Measurements from ENCODE around the gene LACRT. TPM values are rescaled to one million over a fixed set of nuclear protein-coding genes. Genes with fewer than 3 reads are reported as not detected.

The LACRT gene
- total and polyA plus RNA-seq, 4 donors, result not detected

DNA sequence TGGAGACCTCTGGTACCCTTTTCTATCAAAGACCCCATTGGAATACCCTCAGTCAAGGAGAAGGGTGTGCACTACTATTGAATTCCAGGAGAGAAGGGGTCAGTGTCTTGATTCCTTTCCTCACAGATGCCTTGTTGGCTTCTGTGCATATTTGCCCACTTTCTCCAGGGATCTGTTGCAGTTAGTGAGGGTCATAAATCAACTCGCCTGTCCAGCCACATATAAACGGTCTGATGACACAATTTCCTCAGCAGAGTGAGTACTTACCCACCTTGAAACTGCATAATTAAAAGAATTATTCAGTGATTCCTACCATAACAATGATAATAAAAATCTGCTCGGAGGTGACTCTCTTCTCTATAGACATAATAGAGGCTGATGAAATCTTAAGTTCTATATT, 27.3 kb upstream of the LACRT start:
- DNase-seq, result no peak
- no peak overlapping the region for H3K27ac ChIP-seq (ENCODE audit: low read depth in 1 of 2, low read length in 2 of 2)
- no peaks in the 10 kb centered on the region for H3K4me1 ChIP-seq (ENCODE audit: control insufficient read depth in 1 of 2, insufficient read depth in 2 of 2, low read length in 2 of 2)
- no peaks in the 10 kb centered on the region for H3K36me3 ChIP-seq (ENCODE audit: control insufficient read depth in 1 of 2, insufficient read depth in 2 of 2, low read length in 1 of 2)
- intact Hi-C loops (cut with DNase I), result no loop called here
- peaks cover 2% of the 10 kb centered on the region for H3K9me3 ChIP-seq (ENCODE audit: control insufficient read depth, low read length)
- 33 to 47% methylated on average over 3 of the region's 3 CpGs for WGBS, 2 donors
- H3K27me3 ChIP-seq (ENCODE audit: control insufficient read depth in 1 of 2, insufficient read depth in 2 of 2, low read length in 1 of 2), result no peaks in the 10 kb centered on the region
- H3K4me3 ChIP-seq (ENCODE audit: low read length in 2 of 2), result no peak overlapping the region
- no peak for ATAC-seq (ENCODE audit: low FRiP score)

DNA sequence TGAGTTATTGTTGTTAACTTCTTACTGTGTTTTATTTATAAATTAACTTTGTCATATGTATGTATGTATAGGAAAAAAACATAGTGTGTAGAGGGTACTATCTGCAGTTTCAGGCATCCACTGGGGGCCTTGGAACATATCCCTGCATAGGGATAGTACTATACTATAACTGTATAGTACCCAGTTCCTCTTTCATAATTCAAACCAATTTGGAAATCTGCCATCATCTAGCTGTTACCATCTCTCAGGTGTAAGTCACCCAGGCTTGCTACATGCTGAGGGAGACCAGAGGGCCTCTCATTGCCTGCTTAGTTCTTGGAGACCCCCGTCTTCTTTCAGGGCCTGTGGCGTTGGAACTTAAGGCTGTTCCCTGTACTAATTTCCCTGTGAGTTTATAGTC, 26.4 kb upstream of the LACRT start:
- DNase-seq (no peak), ATAC-seq (ENCODE audit: low FRiP score) (no peak)
- no peaks in the 10 kb centered on the region for H3K4me1 ChIP-seq (ENCODE audit: control insufficient read depth in 1 of 2, insufficient read depth in 2 of 2, low read length in 2 of 2)
- no peak overlapping the region for H3K4me3 ChIP-seq (ENCODE audit: low read length in 2 of 2)
- no peaks in the 10 kb centered on the region for H3K27me3 ChIP-seq (ENCODE audit: control insufficient read depth in 1 of 2, insufficient read depth in 2 of 2, low read length in 1 of 2)
- H3K9me3 ChIP-seq (ENCODE audit: control insufficient read depth, low read length), result no peaks in the 10 kb centered on the region
- H3K27ac ChIP-seq (ENCODE audit: low read depth in 1 of 2, low read length in 2 of 2), result no peak overlapping the region
- WGBS, 2 donors, result 66 to 78% methylated on average over 2 of the region's 2 CpGs
- H3K36me3 ChIP-seq (ENCODE audit: control insufficient read depth in 1 of 2, insufficient read depth in 2 of 2, low read length in 1 of 2), result no peaks in the 10 kb centered on the region
- intact Hi-C loops (cut with DNase I), result no loop called here

DNA sequence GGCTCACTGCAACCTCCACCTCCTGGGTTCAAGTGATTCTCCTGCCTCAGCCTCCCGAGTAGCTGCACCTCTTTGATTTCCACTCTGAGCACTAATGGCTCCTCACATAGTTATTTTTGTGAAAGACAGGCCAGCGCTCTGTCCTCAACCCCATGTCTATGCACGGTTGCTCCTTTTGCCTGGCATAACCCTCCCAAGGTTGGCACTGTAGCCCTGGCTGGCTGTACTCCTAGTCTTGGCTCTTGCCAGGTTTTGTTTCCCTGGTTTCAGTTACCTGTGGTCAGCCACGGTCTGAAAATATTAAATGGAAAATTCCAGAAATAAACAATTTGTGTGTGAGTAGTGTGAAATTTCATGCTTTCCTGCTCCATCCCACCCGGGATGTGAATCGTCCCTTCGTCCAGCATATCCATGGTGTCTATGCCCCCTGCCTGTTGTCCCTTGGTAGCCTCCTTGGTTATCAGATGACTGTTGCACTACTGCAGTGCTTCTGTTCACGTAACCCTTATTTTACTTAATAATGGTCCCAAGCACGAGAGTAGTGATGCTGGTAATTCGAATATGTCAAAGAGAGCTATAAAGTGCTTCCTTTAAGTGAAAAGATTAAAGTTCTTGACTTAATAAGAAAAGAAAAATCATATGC, 25.7 kb upstream of the LACRT start:
- no peak overlapping the region for H3K4me3 ChIP-seq (ENCODE audit: low read length in 2 of 2)
- ATAC-seq (ENCODE audit: low FRiP score) (no peak), DNase-seq (no peak)
- no peaks in the 10 kb centered on the region for H3K9me3 ChIP-seq (ENCODE audit: control insufficient read depth, low read length)
- no peak overlapping the region for H3K27ac ChIP-seq (ENCODE audit: low read depth in 1 of 2, low read length in 2 of 2)
- H3K4me1 ChIP-seq (ENCODE audit: control insufficient read depth in 1 of 2, insufficient read depth in 2 of 2, low read length in 2 of 2), result no peaks in the 10 kb centered on the region
- no peaks in the 10 kb centered on the region for H3K36me3 ChIP-seq (ENCODE audit: control insufficient read depth in 1 of 2, insufficient read depth in 2 of 2, low read length in 1 of 2)
- WGBS, 2 donors, result 75 to 76% methylated on average over 10 of the region's 10 CpGs
- H3K27me3 ChIP-seq (ENCODE audit: control insufficient read depth in 1 of 2, insufficient read depth in 2 of 2, low read length in 1 of 2), result no peaks in the 10 kb centered on the region
- intact Hi-C loops (cut with DNase I), result no loop called here

DNA sequence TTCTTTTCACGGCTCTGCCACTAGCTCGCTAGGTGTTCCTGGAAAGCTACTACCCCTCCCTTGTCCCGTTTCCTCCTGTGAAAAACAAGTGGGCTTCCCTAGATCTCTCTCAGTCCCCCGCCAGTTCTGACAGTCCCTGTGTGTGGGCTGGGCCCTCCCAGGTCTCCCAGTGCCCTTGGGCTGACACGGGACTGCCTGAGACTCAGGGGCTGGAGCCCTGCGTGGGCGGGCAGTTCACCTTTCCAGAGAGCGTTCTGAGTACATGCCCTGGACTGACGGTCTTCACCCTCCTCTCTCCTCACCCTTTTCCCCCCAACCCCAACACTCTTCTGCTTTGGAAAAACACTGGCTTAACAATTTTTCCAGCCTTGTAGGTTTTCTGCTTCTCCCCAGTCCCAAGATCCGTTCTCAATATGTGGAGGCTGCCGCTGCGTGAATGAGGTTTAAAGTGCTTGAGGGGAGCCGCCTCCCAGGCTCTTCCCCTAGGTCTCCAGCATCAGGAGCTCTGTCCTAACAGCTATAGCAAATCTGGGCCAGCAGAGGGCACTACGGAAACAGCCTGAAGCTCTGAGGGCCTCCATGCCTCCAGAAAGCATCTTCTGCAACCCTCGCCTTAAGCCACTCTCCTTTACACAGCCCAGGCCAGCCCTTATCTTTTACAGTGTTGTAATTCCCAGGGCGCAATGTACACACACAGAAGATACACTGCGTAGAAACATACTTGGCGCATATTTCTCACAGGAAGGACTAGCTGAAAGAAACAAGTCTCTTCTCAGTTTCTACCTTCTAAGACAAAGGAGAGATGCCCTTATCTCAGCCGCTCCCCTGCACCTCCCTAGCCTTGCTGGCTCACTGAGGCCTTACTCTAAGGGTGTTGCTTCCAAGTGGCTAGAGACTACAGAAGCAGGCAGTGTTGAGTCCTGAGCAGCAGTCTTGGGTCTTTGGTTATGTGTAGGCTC, 23.9 kb upstream of the LACRT start:
- H3K4me1 ChIP-seq (ENCODE audit: control insufficient read depth in 1 of 2, insufficient read depth in 2 of 2, low read length in 2 of 2), result no peaks in the 10 kb centered on the region
- no peak for DNase-seq
- WGBS, 2 donors, result 56% methylated on average over 19 of the region's 19 CpGs
- H3K27me3 ChIP-seq (ENCODE audit: control insufficient read depth in 1 of 2, insufficient read depth in 2 of 2, low read length in 1 of 2), result no peaks in the 10 kb centered on the region
- intact Hi-C loops (cut with DNase I), result no loop called here
- H3K4me3 ChIP-seq (ENCODE audit: low read length in 2 of 2), result no peak overlapping the region
- ATAC-seq (ENCODE audit: low FRiP score), result no peak
- no peaks in the 10 kb centered on the region for H3K9me3 ChIP-seq (ENCODE audit: control insufficient read depth, low read length)
- H3K27ac ChIP-seq (ENCODE audit: low read depth in 1 of 2, low read length in 2 of 2), result no peak overlapping the region
- no peaks in the 10 kb centered on the region for H3K36me3 ChIP-seq (ENCODE audit: control insufficient read depth in 1 of 2, insufficient read depth in 2 of 2, low read length in 1 of 2)

DNA sequence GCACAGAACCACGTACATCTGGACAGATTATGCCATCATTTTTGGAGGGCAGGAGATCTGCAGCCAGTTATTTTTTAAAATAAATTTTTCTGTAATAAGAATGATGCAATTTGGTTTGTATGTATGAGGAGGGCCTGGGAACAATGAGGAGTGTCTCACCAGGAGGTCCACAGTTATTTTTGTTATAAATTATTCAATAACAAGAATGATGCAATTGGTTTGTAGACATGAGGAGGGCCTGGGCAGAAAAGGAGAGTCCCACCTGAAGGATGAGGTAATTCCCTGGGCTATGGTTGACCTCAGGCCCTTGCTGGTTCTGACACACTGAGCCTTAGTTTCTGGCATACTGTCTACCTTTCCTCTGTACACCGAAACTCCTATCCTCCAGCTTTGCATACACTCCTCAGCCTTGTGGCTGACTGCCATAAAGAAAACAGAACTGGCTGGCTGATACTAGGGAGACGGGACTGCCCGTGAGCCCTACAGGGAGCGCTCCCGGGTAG, 22.5 kb upstream of the LACRT start:
- Histone ChIP-seq H3K4me1 (ENCODE audit: control insufficient read depth in 1 of 2, insufficient read depth in 2 of 2, low read length in 2 of 2) (no peaks in the 10 kb centered on the region), H3K4me3 (ENCODE audit: low read length in 2 of 2) (no peak overlapping the region), H3K9me3 (ENCODE audit: control insufficient read depth, low read length) (no peaks in the 10 kb centered on the region), H3K27me3 (ENCODE audit: control insufficient read depth in 1 of 2, insufficient read depth in 2 of 2, low read length in 1 of 2) (no peaks in the 10 kb centered on the region), H3K36me3 (ENCODE audit: control insufficient read depth in 1 of 2, insufficient read depth in 2 of 2, low read length in 1 of 2) (no peaks in the 10 kb centered on the region), H3K27ac (ENCODE audit: low read depth in 1 of 2, low read length in 2 of 2) (no peak overlapping the region)
- DNase-seq (no peak), ATAC-seq (ENCODE audit: low FRiP score) (no peak)
- intact Hi-C loops (cut with DNase I), result no loop called here
- 43 to 44% methylated on average over 6 of the region's 6 CpGs for WGBS, 2 donors

DNA sequence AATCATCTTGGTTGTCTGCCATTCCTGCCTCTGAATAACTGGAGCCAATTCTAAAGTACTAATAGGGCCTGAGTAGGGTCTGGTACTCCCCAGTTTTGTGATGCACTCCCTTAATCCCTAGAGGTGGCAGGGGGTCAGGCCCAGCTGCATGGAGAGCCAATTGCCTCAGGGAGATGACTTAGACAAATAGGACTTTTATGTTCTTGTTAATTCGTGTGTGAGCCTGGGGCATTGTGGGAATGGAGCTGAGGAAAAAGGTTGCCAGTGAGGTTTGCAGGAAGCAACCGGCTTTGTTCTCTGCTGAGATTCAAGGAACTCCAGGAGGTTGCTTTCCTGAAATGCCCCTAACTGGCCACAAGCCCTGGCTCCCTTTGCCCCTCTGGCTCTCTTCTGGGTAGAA, 20.2 kb upstream of the LACRT start:
- Histone ChIP-seq H3K4me3 (ENCODE audit: low read length in 2 of 2) (no peak overlapping the region), H3K9me3 (ENCODE audit: control insufficient read depth, low read length) (no peaks in the 10 kb centered on the region), H3K36me3 (ENCODE audit: control insufficient read depth in 1 of 2, insufficient read depth in 2 of 2, low read length in 1 of 2) (no peaks in the 10 kb centered on the region), H3K27me3 (ENCODE audit: control insufficient read depth in 1 of 2, insufficient read depth in 2 of 2, low read length in 1 of 2) (no peaks in the 10 kb centered on the region), H3K4me1 (ENCODE audit: control insufficient read depth in 1 of 2, insufficient read depth in 2 of 2, low read length in 2 of 2) (no peaks in the 10 kb centered on the region), H3K27ac (ENCODE audit: low read depth in 1 of 2, low read length in 2 of 2) (no peak overlapping the region)
- 19 to 27% methylated on average over 2 of the region's 2 CpGs for WGBS, 2 donors
- ATAC-seq (ENCODE audit: low FRiP score) (no peak), DNase-seq (no peak)
- intact Hi-C loops (cut with DNase I), result no loop called here

DNA sequence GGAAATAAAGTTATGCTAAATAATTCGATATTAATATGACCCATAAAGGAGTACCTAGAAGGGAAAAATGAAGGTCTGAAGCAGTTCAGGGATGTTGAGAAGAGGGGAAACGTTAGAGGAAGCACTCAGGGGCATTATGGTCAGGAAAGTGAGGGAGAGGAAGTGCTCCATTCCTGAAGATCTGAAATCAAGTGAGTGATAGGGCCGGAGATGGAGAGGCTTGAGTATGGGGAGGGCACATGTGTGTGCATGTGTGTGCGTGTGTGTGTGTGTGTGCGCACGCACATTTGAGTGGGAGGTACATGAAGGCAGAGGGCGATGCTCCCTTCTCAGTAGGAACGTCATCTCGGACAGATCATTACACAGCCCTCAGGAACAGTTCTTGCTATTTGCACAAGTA, 18.3 kb upstream of the LACRT start:
- H3K4me1 ChIP-seq (ENCODE audit: control insufficient read depth in 1 of 2, insufficient read depth in 2 of 2, low read length in 2 of 2), result no peaks in the 10 kb centered on the region
- no peak overlapping the region for H3K27ac ChIP-seq (ENCODE audit: low read depth in 1 of 2, low read length in 2 of 2)
- intact Hi-C loops (cut with DNase I), result no loop called here
- 74 to 81% methylated on average over 9 of the region's 9 CpGs for WGBS, 2 donors
- no peak overlapping the region for H3K4me3 ChIP-seq (ENCODE audit: low read length in 2 of 2)
- H3K27me3 ChIP-seq (ENCODE audit: control insufficient read depth in 1 of 2, insufficient read depth in 2 of 2, low read length in 1 of 2), result no peaks in the 10 kb centered on the region
- no peak for DNase-seq
- H3K9me3 ChIP-seq (ENCODE audit: control insufficient read depth, low read length), result no peaks in the 10 kb centered on the region
- no peak for ATAC-seq (ENCODE audit: low FRiP score)
- H3K36me3 ChIP-seq (ENCODE audit: control insufficient read depth in 1 of 2, insufficient read depth in 2 of 2, low read length in 1 of 2), result no peaks in the 10 kb centered on the region

DNA sequence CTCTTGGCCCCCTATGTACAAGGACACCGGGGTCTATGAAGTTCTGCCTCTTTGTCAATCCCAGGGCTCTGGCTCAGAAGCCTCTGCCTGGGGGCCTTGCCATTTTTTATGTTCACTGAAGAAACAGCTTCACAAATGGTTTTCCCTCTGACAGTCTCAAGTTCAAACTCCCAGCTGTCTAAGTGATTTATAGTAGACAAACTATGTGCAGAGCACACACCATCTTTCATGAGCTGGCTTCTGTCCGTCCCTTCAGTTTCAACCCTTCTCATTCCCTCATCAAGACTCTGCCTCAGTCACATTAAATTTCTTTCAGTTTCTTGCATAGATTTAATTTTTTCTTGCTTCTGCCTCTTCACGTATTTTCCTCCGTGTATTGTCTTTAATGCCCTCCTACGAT, 16.2 kb upstream of the LACRT start:
- 59 to 66% methylated on average over 5 of the region's 5 CpGs for whole genome bisulfite sequencing, 2 donors
- DNase-seq (no peak), ATAC-seq (ENCODE audit: low FRiP score) (no peak)
- Histone ChIP-seq H3K4me3 (ENCODE audit: low read length in 2 of 2) (no peak overlapping the region), H3K9me3 (ENCODE audit: control insufficient read depth, low read length) (no peaks in the 10 kb centered on the region), H3K36me3 (ENCODE audit: control insufficient read depth in 1 of 2, insufficient read depth in 2 of 2, low read length in 1 of 2) (no peaks in the 10 kb centered on the region), H3K4me1 (ENCODE audit: control insufficient read depth in 1 of 2, insufficient read depth in 2 of 2, low read length in 2 of 2) (no peaks in the 10 kb centered on the region), H3K27ac (ENCODE audit: low read depth in 1 of 2, low read length in 2 of 2) (no peak overlapping the region), H3K27me3 (ENCODE audit: control insufficient read depth in 1 of 2, insufficient read depth in 2 of 2, low read length in 1 of 2) (no peaks in the 10 kb centered on the region)
- intact Hi-C loops (cut with DNase I), result no loop called here

DNA sequence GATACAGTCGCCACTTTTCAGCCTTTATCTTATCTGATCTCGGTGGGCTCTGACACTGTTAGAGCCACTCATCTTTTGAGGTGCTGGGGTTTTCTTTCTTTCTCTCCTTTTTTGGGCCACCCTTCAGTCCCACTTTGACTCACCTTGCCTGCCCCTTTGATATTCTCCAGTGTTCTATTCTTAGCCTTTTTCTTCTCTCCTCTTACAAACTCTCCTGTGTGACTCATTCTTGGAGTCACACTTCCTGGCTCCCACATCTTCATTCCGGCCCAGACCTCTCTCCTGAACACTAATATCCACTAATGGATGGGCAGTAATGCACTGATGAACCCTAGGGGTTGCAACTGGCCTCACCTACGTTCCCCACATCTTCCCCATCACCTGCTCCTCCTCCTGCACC, 15.7 kb upstream of the LACRT start:
- Histone ChIP-seq H3K9me3 (ENCODE audit: control insufficient read depth, low read length) (no peaks in the 10 kb centered on the region), H3K4me1 (ENCODE audit: control insufficient read depth in 1 of 2, insufficient read depth in 2 of 2, low read length in 2 of 2) (no peaks in the 10 kb centered on the region), H3K27me3 (ENCODE audit: control insufficient read depth in 1 of 2, insufficient read depth in 2 of 2, low read length in 1 of 2) (no peaks in the 10 kb centered on the region), H3K27ac (ENCODE audit: low read depth in 1 of 2, low read length in 2 of 2) (no peak overlapping the region), H3K4me3 (ENCODE audit: low read length in 2 of 2) (no peak overlapping the region), H3K36me3 (ENCODE audit: control insufficient read depth in 1 of 2, insufficient read depth in 2 of 2, low read length in 1 of 2) (no peaks in the 10 kb centered on the region)
- 42 to 48% methylated on average over 4 of the region's 4 CpGs for WGBS, 2 donors
- intact Hi-C loops (cut with DNase I), result no loop called here
- ATAC-seq (ENCODE audit: low FRiP score), result no peak
- no peak for DNase-seq
